K562 (cell line): ENCODE data around the gene TMSB4Y.

Experiments used
- AFF4 ChIP-seq: sonication (generic); formaldehyde crosslinking; IDR thresholded peaks from 2 replicates; pipeline ENCODE4 v1.8.0; 2023; ENCODE audit warnings: mild to moderate bottlenecking, missing genetic modification reagents
- MXI1 ChIP-seq: IDR thresholded peaks from 2 replicates; pipeline ENCODE4 v1.6.1; 2011; ENCODE audit warnings: low read depth, mild to moderate bottlenecking, improper control_type of control experiment, low read length

GRCh38 chrY:13702276-13702675, 1.4 kb upstream of the TMSB4Y start:
- TF ChIP-seq MXI1 = no peak
- TF ChIP-seq AFF4 = no peak
